Measurements from ENCODE around the gene MLPH.

- TF ChIP-seq POLR2A (IDR thresholded peaks at IDR 0.05; ENCODE audit: low read depth, low read length) (no peak), POLR2AphosphoS5 (IDR thresholded peaks at IDR 0.05; ENCODE audit: low read depth, low read length) (no peak), TAF1 (IDR thresholded peaks at IDR 0.05; ENCODE audit: low read depth, low read length) (no peak), SPI1 (IDR thresholded peaks at IDR 0.05; ENCODE audit: low read depth, low read length) (no peak), POU2F2 (IDR thresholded peaks at IDR 0.05; ENCODE audit: low read depth, low read length) (no peak), PAX5 (IDR thresholded peaks at IDR 0.05; ENCODE audit: insufficient read depth, low read length, severe bottlenecking) (no peak)
These were observed 40.7 kb downstream of the MLPH start for GRCh38 chr2:237527766-237528165.
